GM12878 (cell line): ENCODE results near the gene QSOX2. TPM values are rescaled to one million over a fixed set of nuclear protein-coding genes. Genes with fewer than 3 reads are reported as not detected.

ENCODE experiments used
- ATAC-seq: fragments of 200-7000 bp; cut with Tn5 transposase; 3 replicates; pipeline ENCODE4 v1.9.1; 2020; ENCODE audit warnings: mild to moderate bottlenecking, moderate library complexity
- BruUV-seq: library from RNA; stranded (reverse); fragments of 400-500 nt; replicated peaks from 2 replicates; lab custom pipeline; 2021; lab: Mats Ljungman, UMichigan
- CTCF ChIA-PET: fragments of 300-600 bp; sonication (Branson Sonifier 250); formaldehyde crosslinking; extraction: SDS; loops from one replicate; lab custom pipeline; 2021; ENCODE audit warnings: inconsistent platforms; lab: Yijun Ruan, JAX
- POLR2A ChIA-PET: fragments of 350-600 bp; formaldehyde crosslinking; extraction: SDS; loops from one replicate; lab custom pipeline; 2021; ENCODE audit warnings: inconsistent platforms; lab: Charles Lee
- RAD21 ChIA-PET: fragments of 300-600 bp; sonication (Branson Sonifier 250); formaldehyde crosslinking; loops from one replicate; lab custom pipeline; 2023; ENCODE audit warnings: antibody characterized with exemption; ENCODE audit not compliant: unreplicated experiment; lab: Charles Lee
- SMC1A ChIA-PET: fragments of 300-600 bp; sonication (Branson Sonifier 250); formaldehyde crosslinking; loops from one replicate; lab custom pipeline; 2023; ENCODE audit not compliant: unreplicated experiment, uncharacterized antibody; lab: Charles Lee
- DNase-seq: peaks from one replicate; pipeline ENCODE4 v3.0.0-alpha.2; 2011; ENCODE audit warnings: low read depth, low spot score
- FAIRE-seq: peaks from 3 replicates; lab custom pipeline; 2011; peaks lifted over from hg19 to GRCh38; lab: Jason Lieb, UNC
- H2AFZ ChIP-seq: 2 replicates; pipeline ENCODE4 v1.6.0; 2011; ENCODE audit warnings: low read depth, low read length, control low read depth; ENCODE audit not compliant: control insufficient read depth
- H3K27ac ChIP-seq: 2 replicates; pipeline ENCODE4 v1.5.1; 2011; ENCODE audit warnings: control low read depth; ENCODE audit not compliant: control insufficient read depth, insufficient read depth
- H3K27me3 ChIP-seq, 2 experiments: replicated peaks in 1 of 2; 2 replicates each; pipeline versions ENCODE4 v1.6.0 to v1.6.1; 2011; ENCODE audit warnings: low read length in 1 of 2; ENCODE audit not compliant: control insufficient read depth in 2 of 2, insufficient read depth in 2 of 2
- H3K36me3 ChIP-seq, 2 experiments: 2 replicates each; pipeline ENCODE4 v1.5.1; 2011; ENCODE audit warnings: low read length in 1 of 2; ENCODE audit not compliant: control insufficient read depth in 2 of 2, insufficient read depth in 2 of 2
- H3K4me1 ChIP-seq: 2 replicates; pipeline ENCODE4 v1.6.1; 2011; ENCODE audit warnings: mild to moderate bottlenecking, low read length, moderate library complexity, mixed read lengths; ENCODE audit not compliant: control insufficient read depth, insufficient read depth
- H3K4me2 ChIP-seq: 2 replicates; pipeline ENCODE4 v1.6.0; 2011; ENCODE audit warnings: control low read depth; ENCODE audit not compliant: control insufficient read depth, insufficient read depth
- H3K4me3 ChIP-seq: fragments of 200-600 bp; sonication (generic); 2 replicates; pipeline ENCODE4 v1.5.1; 2016
- H3K79me2 ChIP-seq: 2 replicates; pipeline ENCODE4 v1.6.0; 2011; ENCODE audit warnings: low read length; ENCODE audit not compliant: control insufficient read depth, insufficient read depth
- H3K9ac ChIP-seq: 2 replicates; pipeline ENCODE4 v1.8.0; 2011; ENCODE audit warnings: low read length, control low read depth, mixed read lengths; ENCODE audit not compliant: control insufficient read depth, insufficient read depth
- H3K9me3 ChIP-seq: replicated peaks from 3 replicates; pipeline ENCODE4 v1.5.1; 2011; ENCODE audit warnings: mild to moderate bottlenecking, low read length; ENCODE audit not compliant: control insufficient read depth, insufficient read depth
- H4K20me1 ChIP-seq: 2 replicates; pipeline ENCODE4 v1.6.0; 2011; ENCODE audit not compliant: control insufficient read depth, insufficient read depth
- BHLHE40 ChIP-seq, 2 experiments: fragments of 450-650 bp in 1 of 2; IDR thresholded peaks; 2 replicates each; pipeline ENCODE4 v1.6.1; 2011 to 2017; ENCODE audit warnings: low read depth in 2 of 2, borderline replicate concordance in 1 of 2, improper control_type of control experiment in 1 of 2, low read length in 1 of 2, mild to moderate bottlenecking in 1 of 2
- IKZF1 ChIP-seq: fragments of 450-650 bp; conservative IDR thresholded peaks from 2 replicates; pipeline ENCODE4 v1.6.1; 2017; ENCODE audit warnings: antibody characterized with exemption, mild to moderate bottlenecking
- IRF3 ChIP-seq: fragments of 450-650 bp; IDR thresholded peaks from 2 replicates; pipeline ENCODE4 v1.6.1; 2014; ENCODE audit warnings: mild to moderate bottlenecking
- LARP7 ChIP-seq: fragments of 450-650 bp; IDR thresholded peaks from 2 replicates; pipeline ENCODE4 v1.6.1; 2017; ENCODE audit warnings: mild to moderate bottlenecking
- MEF2A ChIP-seq: IDR thresholded peaks from 2 replicates; pipeline ENCODE4 v1.6.1; 2011; ENCODE audit warnings: low read depth, mild to moderate bottlenecking, low read length, moderate library complexity; ENCODE audit not compliant: insufficient read depth
- MTA3 ChIP-seq: IDR thresholded peaks from 2 replicates; pipeline ENCODE4 v1.6.1; 2012; ENCODE audit warnings: low read length, inconsistent platforms, borderline replicate concordance
- NFXL1 ChIP-seq: fragments of 450-650 bp; IDR thresholded peaks from 2 replicates; pipeline ENCODE4 v1.6.1; 2017; ENCODE audit warnings: antibody characterized with exemption, mild to moderate bottlenecking, borderline replicate concordance
- RAD51 ChIP-seq: fragments of 450-650 bp; IDR thresholded peaks from 2 replicates; pipeline ENCODE4 v1.6.1; 2016; ENCODE audit warnings: moderate library complexity, mild to moderate bottlenecking, inconsistent platforms
- SMC3 ChIP-seq: IDR thresholded peaks from 2 replicates; pipeline ENCODE4 v1.6.1; 2011; ENCODE audit warnings: low read length, improper control_type of control experiment, borderline replicate concordance
- ZNF592 ChIP-seq: fragments of 450-650 bp; IDR thresholded peaks from 2 replicates; pipeline ENCODE4 v1.6.1; 2017; ENCODE audit warnings: mild to moderate bottlenecking, moderate library complexity
- ZNF622 ChIP-seq: fragments of 450-650 bp; IDR thresholded peaks from 2 replicates; pipeline ENCODE4 v1.6.1; 2017; ENCODE audit warnings: mild to moderate bottlenecking, inconsistent platforms
- WGBS: methylation state at CpG from one replicate; pipeline ENCODE4 v1.1.6; 2016; ENCODE audit warnings: low lambda C conversion rate; ENCODE audit not compliant: insufficient replicate concordance, insufficient coverage; ENCODE audit errors: missing lambda C conversion rate; 5-methylcytosine and 5-hydroxymethylcytosine counted together
- in situ Hi-C: fragments of 300-500 bp; cut with MboI; formaldehyde crosslinking; loops from 9 replicates; pipeline ENCODE4 v1.14.3; 2018; ENCODE audit warnings: mixed read lengths
- intact Hi-C: fragments of 100-400 bp; cut with micrococcal nuclease; formaldehyde crosslinking; loops from one replicate; pipeline ENCODE4 v1.14.2; 2022; ENCODE audit not compliant: unreplicated experiment
- polyA plus RNA-seq, 11 experiments: library from polyadenylated mRNA; depleted of rRNA in 4 of 11; unstranded in 6 of 11; stranded (reverse) in 5 of 11; fragments of >200 nt; fragmentation: Nextera tagmentation in 4 of 11; fragmentation: Illumina TruSeq in 1 of 11; extraction: Ambion mirVana in 4 of 11; extraction: Trizol in 1 of 11; gene quantifications; 1 replicate in 1 of 11; 2 replicates in 10 of 11; pipeline versions ENCODE4 v1.2.1 to v1.2.3, GENCODE V29; 2011 to 2016; ENCODE audit warnings: inconsistent platforms in 2 of 11, missing spikeins in 2 of 11, low read depth in 1 of 11
- total RNA-seq, 4 experiments: library from RNA; depleted of rRNA in 3 of 4; stranded (reverse); fragments of >200 nt in 3 of 4; fragmentation: Illumina TruSeq in 1 of 4; extraction: Trizol in 1 of 4; gene quantifications; 2 replicates each; pipeline versions ENCODE4 v1.2.1 to v1.2.3, GENCODE V29; 2013 to 2021

QSOX2 gene
- total and polyA plus RNA-seq, 10 of the 15 experiments (the other 5 are each of a cell fraction or from before 2014, with no cell fraction given) = 0.34 to 16.1 (median 8.2) TPM

GRCh38 chr9:136201174-136201573, 44.4 kb downstream of the QSOX2 start:
- BruUV-seq = no TSS peak
- TF ChIP-seq MTA3 (no peak), RAD51 (no peak), IRF3 (no peak), ZNF622 (no peak), ZNF592 (no peak), LARP7 (no peak), SMC3 (no peak), IKZF1 (no peak), BHLHE40 (IDR thresholded peaks at IDR 0.05; ENCODE audit: borderline replicate concordance in 1 of 2, low read depth in 2 of 2, low read length in 1 of 2) (no peak), NFXL1 (no peak), MEF2A (no peak)
- H3K4me1 ChIP-seq = 0 out of 2 replicates have a peak, but pooled peaks cover 4% of the 10 kb centered on the region
- H3K36me3 ChIP-seq = no peaks in the 10 kb centered on the region; a peak in 1 of 4 replicates
- ChIA-PET RAD21 (no interaction called here), CTCF (no interaction called here), POLR2A (no interaction called here), SMC1A (interaction anchor here (0.9 kb wide), 1 partner anchor 10 kb away, joined by 3 read pairs; no protein-coding TSS in a partner anchor)
- peaks cover 4% of the 10 kb centered on the region; the same call in 1 of the 2 replicates for H4K20me1 ChIP-seq
- H3K4me2 ChIP-seq = no peak overlapping the region
- H3K9ac ChIP-seq = no peak overlapping the region
- no peak overlapping the region for H3K4me3 ChIP-seq
- no peaks in the 10 kb centered on the region for H3K79me2 ChIP-seq
- peaks cover 13 to 18% of the 10 kb centered on the region in 2 experiments; a peak in 3 of 4 replicates for H3K27me3 ChIP-seq
- no peak overlapping the region for H3K27ac ChIP-seq
- WGBS = 64% methylated on average over 13 of the region's 13 CpGs
- no peak for DNase-seq
- no peak for ATAC-seq
- no peak overlapping the region for H2AFZ ChIP-seq
- in situ Hi-C loops = no loop called here
- intact Hi-C loops = no loop called here
- no peaks in the 10 kb centered on the region for H3K9me3 ChIP-seq
- no peak for FAIRE-seq
